Measurements from ENCODE around the gene RBMS3. TPM values are rescaled to one million over a fixed set of nuclear protein-coding genes. Genes with fewer than 3 reads are reported as not detected.

Gene RBMS3
- total and polyA plus RNA-seq, 2 of the 8 experiments (the other 6 are each of a cell fraction or from before 2014, with no cell fraction given): 3.7 to 6.9 TPM

GRCh38 chr3:29932696-29933325 lies 651.9 kb downstream of the RBMS3 start:
- no peaks in the 10 kb centered on the region for H3K79me2 ChIP-seq (ENCODE audit: control insufficient read depth in 1 of 2, insufficient read depth in 2 of 2, low read length in 2 of 2)
- H3K9ac ChIP-seq (replicated peaks in 1 of 4; ENCODE audit: extremely low read depth in 1 of 4, low read depth in 3 of 4, low read length in 3 of 4): no peak overlapping the region
- no peak overlapping the region for H2BK120ac ChIP-seq (replicated peaks; ENCODE audit: low read depth, low read length)
- H2AK5ac ChIP-seq (ENCODE audit: low read depth, low read length): no peak overlapping the region
- H4K5ac ChIP-seq (ENCODE audit: insufficient read length, low read depth, low read length): no peak overlapping the region
- H3K27ac ChIP-seq (ENCODE audit: low read depth, low read length): no peak overlapping the region
- no peak overlapping the region for H2BK5ac ChIP-seq (ENCODE audit: low read depth, low read length)
- H3K23me2 ChIP-seq (ENCODE audit: low read depth, low read length): no peaks in the 10 kb centered on the region
- H3K23ac ChIP-seq (ENCODE audit: insufficient read length): no peak overlapping the region
- no peak for FAIRE-seq
- no peaks in the 10 kb centered on the region for H3K79me1 ChIP-seq (ENCODE audit: low read depth, low read length)
- H2BK12ac ChIP-seq (ENCODE audit: low read depth, low read length): no peak overlapping the region
- no peak overlapping the region for H3K14ac ChIP-seq (ENCODE audit: insufficient read length)
- ChIA-PET CTCF (ENCODE audit: partially characterized antibody) (no interaction called here), POLR2A (ENCODE audit: partially characterized antibody) (no interaction called here)
- no peaks in the 10 kb centered on the region for H3K9me3 ChIP-seq (ENCODE audit: insufficient read depth in 2 of 2, low read depth in 1 of 2, low read length in 1 of 2)
- no peaks in the 10 kb centered on the region for H4K20me1 ChIP-seq (replicated peaks in 1 of 2; ENCODE audit: control insufficient read depth in 1 of 2, insufficient read depth in 2 of 2, low read length in 2 of 2)
- WGBS, 2 experiments (ENCODE audit: extremely low coverage in 1 of 2, insufficient coverage in 1 of 2, insufficient read length in 1 of 2, insufficient replicate concordance in 2 of 2, low coverage in 1 of 2, low lambda C conversion rate in 2 of 2, missing lambda C conversion rate in 1 of 2): 87% methylated on average over 2 of the region's 2 CpGs; no CpG with 5 or more reads in 1 of the 2 experiments
- no peak overlapping the region for H3K56ac ChIP-seq (replicated peaks; ENCODE audit: insufficient read length, low read depth, low read length)
- H4K91ac ChIP-seq (replicated peaks; ENCODE audit: insufficient read length, low read length): no peak overlapping the region
- no peak overlapping the region for H2AFZ ChIP-seq (ENCODE audit: low read length)
- no peak overlapping the region for H3K18ac ChIP-seq (ENCODE audit: extremely low read depth, low read length)
- H3K27me3 ChIP-seq (replicated peaks in 1 of 4; ENCODE audit: control insufficient read depth in 3 of 4, extremely low read depth in 1 of 4, insufficient read depth in 3 of 4, low read length in 3 of 4): no peaks in the 10 kb centered on the region
- H3K36me3 ChIP-seq (ENCODE audit: control insufficient read depth in 2 of 4, insufficient read depth in 4 of 4, low read length in 3 of 4): no peaks in the 10 kb centered on the region
- H3K4ac ChIP-seq (replicated peaks; ENCODE audit: insufficient read length, low read depth, low read length): no peak overlapping the region
- no peak overlapping the region for H3K4me2 ChIP-seq (ENCODE audit: insufficient read depth in 1 of 2, low read depth in 2 of 2, low read length in 2 of 2)
- DNase-seq (ENCODE audit: low read depth in 1 of 2, low spot score in 2 of 2): no peak
- H4K8ac ChIP-seq (ENCODE audit: extremely low read depth, insufficient read depth, low read length): no peak overlapping the region
- H2BK20ac ChIP-seq (ENCODE audit: low read length): no peak overlapping the region
- peaks cover 0 to 2% (median under 1%) of the 10 kb centered on the region in 4 experiments; a peak in 2 of 7 replicates for H3K4me1 ChIP-seq (replicated peaks in 1 of 4; ENCODE audit: control insufficient read depth in 3 of 4, insufficient read depth in 4 of 4, low read length in 3 of 4)
- no peak overlapping the region for H3K4me3 ChIP-seq (ENCODE audit: extremely low read depth in 1 of 4, insufficient read depth in 2 of 4, low read depth in 3 of 4, low read length in 4 of 4)
- H2BK15ac ChIP-seq (ENCODE audit: low read length): no peak overlapping the region
- no peak for TF ChIP-seq ATF2 (IDR thresholded peaks at IDR 0.05; ENCODE audit: low read length)
- TF ChIP-seq POLR2AphosphoS5 (IDR thresholded peaks at IDR 0.05; ENCODE audit: low read depth, low read length): no peak
- TF ChIP-seq TAF1 (IDR thresholded peaks at IDR 0.05; ENCODE audit: low read depth, low read length): no peak
- no peak for TF ChIP-seq RFX5 (IDR thresholded peaks at IDR 0.05; ENCODE audit: borderline replicate concordance, low read depth, low read length)
- TF ChIP-seq SUZ12 (IDR thresholded peaks at IDR 0.05; ENCODE audit: low read length): no peak
- TF ChIP-seq ZNF274 (IDR thresholded peaks at IDR 0.05; ENCODE audit: borderline replicate concordance, extremely low read depth, low read length): no peak
- no peak for TF ChIP-seq SRF (IDR thresholded peaks at IDR 0.05; ENCODE audit: low read depth, low read length)
- no peak for TF ChIP-seq CBX8 (IDR thresholded peaks at IDR 0.05; ENCODE audit: borderline replicate concordance, low read depth, low read length)
- no peak for TF ChIP-seq SP4 (IDR thresholded peaks at IDR 0.05; ENCODE audit: low read length)
- no peak for TF ChIP-seq RNF2 (IDR thresholded peaks at IDR 0.05; ENCODE audit: borderline replicate concordance, low read depth, low read length, missing control alignments, poor library complexity, severe bottlenecking)
- no peak for TF ChIP-seq SP1 (IDR thresholded peaks at IDR 0.05; ENCODE audit: low read depth, low read length)
- no peak for TF ChIP-seq FOSL1 (IDR thresholded peaks at IDR 0.05; ENCODE audit: insufficient read depth, low read depth, low read length)
